COLO668 (cell line): ENCODE data around the gene KCNJ6.
"Not testable (repeated sequence)": the region's sequence is repeated elsewhere in the genome, so short reads cannot be mapped to it uniquely, and the experiment has no call there.

ENCODE experiments used
- DNase-seq: peaks from one replicate; lab custom pipeline; 2025; ENCODE audit not compliant: unreplicated experiment; lab: John Stamatoyannopoulos, UW

KCNJ6 gene

DNA sequence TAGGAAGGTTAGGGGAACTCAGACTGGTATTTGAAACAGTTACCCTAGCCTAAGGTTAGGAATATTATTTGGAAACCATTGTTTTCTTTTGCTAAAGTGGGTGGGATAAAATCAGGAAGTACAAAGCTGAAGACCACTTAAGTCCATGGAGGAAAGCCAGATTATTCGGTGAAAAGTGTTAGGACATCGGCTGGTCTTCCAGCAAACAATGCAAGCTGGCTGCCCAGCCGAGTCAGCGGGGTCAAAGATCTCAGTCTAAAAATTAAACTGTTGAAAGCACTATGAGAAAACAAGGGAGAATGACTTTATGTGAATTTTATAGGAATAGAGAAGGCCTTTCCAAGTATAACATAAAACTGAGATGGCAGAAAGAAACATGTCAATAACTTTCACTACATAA is 231.7 kb downstream of the KCNJ6 start:
- no peak for DNase-seq

DNA sequence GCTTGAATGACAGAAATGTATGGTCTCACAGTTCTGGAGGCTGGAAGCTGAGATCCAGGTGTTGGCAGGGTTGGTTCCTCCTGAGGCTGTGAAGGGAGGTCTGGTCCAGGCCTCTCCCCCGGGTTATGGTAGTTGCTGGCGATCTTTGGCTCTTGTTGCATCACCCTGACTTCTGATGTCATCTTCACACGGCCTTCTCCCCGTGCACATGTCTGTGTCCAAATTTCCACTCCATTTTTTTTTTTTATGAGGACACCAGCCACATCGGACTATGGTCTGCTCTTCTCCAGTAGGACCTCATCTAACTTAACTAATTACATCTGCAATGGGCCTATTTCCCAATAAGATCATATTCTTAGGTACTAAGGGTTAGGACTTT is 232.2 kb downstream of the KCNJ6 start:
- DNase-seq = no peak

GRCh38 chr21:37683396-37684114 is 232.7 kb downstream of the KCNJ6 start:
- no peak for DNase-seq

DNA sequence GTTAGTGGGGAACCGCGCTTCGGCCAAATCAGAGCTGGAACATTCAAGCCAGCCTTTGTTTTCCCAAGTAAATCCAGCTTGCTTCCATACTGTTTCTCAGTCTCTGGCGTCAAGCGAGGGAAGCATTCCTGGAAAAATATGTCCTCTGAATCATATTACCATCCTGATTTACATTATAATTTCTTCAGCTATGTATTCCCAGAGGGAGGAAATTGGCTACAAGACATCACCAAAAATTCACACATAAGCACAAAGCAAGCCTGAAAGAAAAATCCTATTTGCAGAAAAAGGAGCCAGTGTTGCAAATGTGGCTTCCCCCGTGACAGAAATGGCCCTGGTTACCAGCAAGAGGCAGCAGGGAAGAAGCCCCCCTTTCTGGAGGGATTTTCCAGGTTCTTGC is 233.3 kb downstream of the KCNJ6 start:
- DNase-seq = no peak

GRCh38 chr21:37677006-37677405 is 239.3 kb downstream of the KCNJ6 start:
- DNase-seq = no peak

GRCh38 chr21:37675202-37675801 is 241.0 kb downstream of the KCNJ6 start:
- peak; percentile 71 for DNase-seq

GRCh38 chr21:37673801-37674575 is 242.3 kb downstream of the KCNJ6 start:
- DNase-seq = no peak

- no peak for DNase-seq
Observed at GRCh38 chr21:37671381-37671780, 244.9 kb downstream of the KCNJ6 start.

- no peak for DNase-seq
Observed at GRCh38 chr21:37670883-37671282, 245.4 kb downstream of the KCNJ6 start.

DNA sequence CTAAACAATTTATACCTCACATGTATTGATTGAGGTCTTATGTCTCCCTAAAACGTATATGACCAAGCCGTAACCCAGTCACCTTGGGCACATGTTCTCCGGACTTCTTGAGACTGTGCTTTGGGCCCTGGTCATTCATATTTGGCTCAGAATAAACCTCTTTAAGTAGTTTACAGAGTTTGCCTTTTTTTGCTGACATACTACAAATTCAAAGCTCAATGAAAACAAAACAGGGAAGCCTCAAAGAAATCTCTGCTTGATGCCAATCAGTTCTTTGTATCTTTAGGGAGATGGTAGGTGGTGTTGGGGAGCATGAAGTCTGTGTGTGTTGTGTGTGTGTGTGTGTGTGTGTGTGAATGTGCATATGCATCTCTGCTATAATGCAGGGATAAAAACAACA is 247.0 kb downstream of the KCNJ6 start:
- no peak for DNase-seq

DNA sequence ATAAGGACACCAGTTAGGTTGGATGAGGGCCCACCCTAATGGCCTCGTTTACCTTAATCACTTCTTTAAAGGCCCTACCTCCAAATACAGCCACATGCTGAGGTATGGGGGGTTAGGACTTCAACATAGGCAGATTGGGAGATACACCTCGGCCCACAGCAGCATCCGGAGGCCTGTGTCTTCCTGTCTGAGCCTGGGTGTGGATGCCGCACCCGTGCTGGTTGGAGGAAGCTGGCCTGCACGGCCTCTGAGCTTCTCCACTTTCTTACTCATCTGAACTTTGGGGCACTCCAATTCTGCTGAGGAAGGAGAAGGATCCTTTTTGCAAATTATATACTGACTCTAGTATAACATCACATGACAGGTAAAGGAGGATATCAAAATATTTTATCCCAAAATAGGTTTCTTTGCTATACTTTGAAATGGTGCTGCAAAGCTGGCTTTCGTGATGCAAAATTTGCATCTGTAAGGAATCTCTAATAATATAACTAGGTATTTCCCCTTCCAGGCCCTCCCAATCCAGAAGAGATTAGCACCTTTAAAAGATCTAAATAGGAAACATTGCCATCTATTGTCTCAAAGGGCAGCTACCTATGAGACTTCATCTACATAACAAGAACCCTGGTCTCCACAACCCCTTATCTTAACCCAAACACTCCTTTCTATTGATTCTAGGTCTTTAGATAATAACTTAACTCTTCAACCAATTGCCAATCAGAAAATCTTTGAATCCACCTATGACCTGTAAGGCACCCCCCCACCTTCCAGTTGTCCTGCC is 247.6 kb downstream of the KCNJ6 start:
- no peak for DNase-seq

GRCh38 chr21:37667380-37667779 is 248.9 kb downstream of the KCNJ6 start:
- DNase-seq = no peak

GRCh38 chr21:37665230-37666024 is 250.8 kb downstream of the KCNJ6 start:
- no peak for DNase-seq

DNA sequence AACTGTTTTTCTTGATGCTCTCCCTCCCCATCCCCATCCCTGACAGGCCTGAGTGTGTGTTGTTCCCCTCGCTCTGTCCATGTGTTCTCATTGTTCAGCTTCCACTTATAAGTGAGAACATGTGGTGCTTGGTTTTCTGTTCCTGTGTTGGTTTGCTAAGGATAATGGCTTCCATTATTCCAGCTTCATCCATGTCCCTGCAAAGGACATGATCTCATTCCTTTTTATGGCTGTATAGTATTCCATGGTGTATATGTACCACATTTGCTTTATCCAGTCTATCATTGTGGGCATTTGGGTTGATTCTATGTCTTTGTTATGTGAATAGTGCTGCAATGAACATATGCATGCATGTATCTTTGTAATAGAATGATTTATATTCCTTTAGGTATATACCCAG is 254.0 kb downstream of the KCNJ6 start:
- not testable (repeated sequence) for DNase-seq

GRCh38 chr21:37660709-37661108 is 255.5 kb downstream of the KCNJ6 start:
- DNase-seq = no peak

DNA sequence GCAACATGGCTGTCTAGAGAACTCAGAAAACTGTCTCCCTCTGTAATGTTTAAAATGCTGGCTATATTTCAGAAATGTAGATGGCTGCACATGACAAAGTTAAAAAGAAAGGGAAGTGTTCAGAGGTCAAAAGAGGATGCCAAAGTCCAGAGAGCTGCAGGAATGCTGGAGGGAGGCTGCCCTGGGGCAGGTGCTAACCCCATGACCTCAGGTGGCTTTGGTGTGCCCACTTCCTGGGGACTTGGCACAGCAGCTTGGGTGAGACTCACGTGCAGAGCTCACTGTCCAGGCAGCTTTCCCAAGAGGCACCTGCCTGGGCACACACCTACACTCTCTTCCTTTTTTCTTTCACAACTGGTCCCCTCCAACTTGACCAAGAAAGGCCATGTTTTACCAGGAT is 256.4 kb downstream of the KCNJ6 start:
- DNase-seq = no peak

DNA sequence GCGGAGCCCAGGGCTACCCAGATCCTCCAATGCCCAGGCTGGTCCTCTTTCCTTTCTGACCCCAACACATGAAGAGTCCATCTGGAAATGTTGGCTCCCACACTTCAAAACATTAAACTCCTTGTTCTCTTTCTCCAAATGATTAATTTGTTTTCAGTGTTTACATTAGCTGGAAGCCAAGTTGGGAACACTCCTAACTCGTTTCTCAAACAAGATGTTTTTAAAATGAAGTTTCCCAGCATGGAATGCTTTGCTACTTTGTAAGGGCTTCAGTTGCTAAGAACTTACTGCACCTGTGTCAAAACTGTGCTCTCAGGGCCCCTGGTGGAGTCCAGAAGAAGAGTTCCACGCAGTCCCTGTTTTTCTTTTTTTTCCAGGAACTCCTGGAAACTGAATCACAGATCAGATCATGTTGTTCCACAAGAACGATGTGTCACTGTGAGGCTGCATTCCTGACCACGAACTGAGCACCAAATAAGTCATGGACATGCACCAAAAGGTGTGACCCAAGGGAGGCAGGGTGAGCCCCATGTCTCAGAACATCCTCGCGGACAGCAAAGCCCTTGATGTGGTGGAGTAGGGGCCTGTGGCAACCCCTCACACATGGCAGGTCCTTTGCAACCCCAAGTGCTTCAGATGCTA is 257.3 kb downstream of the KCNJ6 start:
- DNase-seq = no peak

DNA sequence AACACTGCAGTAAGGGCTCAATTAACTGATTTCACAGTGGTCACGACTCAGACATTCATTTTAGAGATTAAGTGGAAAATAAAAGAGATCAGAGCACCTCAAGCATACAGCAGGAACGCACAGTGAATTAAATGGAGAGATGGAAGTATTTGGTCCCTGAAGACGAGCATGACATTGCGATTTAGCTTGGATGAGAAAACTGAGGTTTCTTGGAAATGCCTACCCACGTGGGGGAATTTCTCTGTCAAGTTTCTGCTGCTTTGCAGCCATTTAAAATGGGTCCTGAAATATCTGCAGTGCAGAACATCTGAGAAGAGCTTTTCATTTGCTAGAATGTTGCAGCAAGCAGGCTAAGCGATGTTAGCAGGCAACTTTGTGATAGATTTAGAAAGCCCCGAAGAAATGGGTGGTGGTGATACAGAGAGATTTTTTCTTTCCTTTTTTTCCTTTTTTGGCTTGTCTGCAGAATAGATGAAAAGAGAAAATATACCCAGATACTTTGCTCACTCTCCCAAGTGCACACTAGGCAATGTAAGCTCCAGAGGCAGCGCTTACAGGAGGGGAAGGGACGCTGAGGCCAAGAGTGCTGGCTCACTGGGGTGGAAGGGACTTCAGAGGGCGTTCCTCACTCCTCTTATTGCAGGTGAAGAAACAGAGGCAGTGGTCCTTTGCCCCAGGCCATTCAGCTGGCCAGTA is 258.0 kb downstream of the KCNJ6 start:
- DNase-seq = no peak

- no peak for DNase-seq
Observed at GRCh38 chr21:37656899-37657298, 259.4 kb downstream of the KCNJ6 start.
